ENCODE results near the gene PILRA.
"Not testable (repeated sequence)": the region's sequence is repeated elsewhere in the genome, so short reads cannot be mapped to it uniquely, and the experiment has no call there.

PILRA gene

DNA sequence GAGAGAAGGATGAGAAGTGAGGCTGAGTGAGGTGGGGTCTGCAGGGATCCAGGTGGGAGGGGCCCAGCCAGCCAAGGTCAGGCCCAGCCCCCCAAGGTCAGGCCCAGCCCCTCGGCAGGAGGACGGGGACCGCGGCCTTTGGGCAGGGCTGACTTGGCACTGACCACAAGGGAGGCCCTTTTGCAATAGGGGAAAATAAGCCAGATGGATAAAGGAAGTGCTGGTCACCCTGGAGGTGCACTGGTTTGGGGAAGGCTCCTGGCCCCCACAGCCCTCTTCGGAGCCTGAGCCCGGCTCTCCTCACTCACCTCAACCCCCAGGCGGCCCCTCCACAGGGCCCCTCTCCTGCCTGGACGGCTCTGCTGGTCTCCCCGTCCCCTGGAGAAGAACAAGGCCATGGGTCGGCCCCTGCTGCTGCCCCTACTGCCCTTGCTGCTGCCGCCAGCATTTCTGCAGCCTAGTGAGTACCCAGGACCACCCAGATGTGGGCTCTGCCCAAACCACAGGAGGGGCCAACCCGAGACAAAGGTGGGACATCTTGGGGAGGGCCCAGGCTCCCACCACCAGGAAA is at the start of gene PILRA:
Gene PILRA, plus strand, starts transcription at position 227 of the 571 bp plus-strand sequence. Its CDS starts 170 bp downstream, at position 397.
- no peak for DNase-seq (ENCODE audit: low spot score)
- TF ChIP-seq, protein P1, sequence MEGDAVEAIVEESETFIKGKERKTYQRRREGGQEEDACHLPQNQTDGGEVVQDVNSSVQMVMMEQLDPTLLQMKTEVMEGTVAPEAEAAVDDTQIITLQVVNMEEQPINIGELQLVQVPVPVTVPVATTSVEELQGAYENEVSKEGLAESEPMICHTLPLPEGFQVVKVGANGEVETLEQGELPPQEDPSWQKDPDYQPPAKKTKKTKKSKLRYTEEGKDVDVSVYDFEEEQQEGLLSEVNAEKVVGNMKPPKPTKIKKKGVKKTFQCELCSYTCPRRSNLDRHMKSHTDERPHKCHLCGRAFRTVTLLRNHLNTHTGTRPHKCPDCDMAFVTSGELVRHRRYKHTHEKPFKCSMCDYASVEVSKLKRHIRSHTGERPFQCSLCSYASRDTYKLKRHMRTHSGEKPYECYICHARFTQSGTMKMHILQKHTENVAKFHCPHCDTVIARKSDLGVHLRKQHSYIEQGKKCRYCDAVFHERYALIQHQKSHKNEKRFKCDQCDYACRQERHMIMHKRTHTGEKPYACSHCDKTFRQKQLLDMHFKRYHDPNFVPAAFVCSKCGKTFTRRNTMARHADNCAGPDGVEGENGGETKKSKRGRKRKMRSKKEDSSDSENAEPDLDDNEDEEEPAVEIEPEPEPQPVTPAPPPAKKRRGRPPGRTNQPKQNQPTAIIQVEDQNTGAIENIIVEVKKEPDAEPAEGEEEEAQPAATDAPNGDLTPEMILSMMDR (IDR thresholded peaks at IDR 0.05; ENCODE audit: extremely low read depth, insufficient read depth, missing control alignments), result no peak
- in situ Hi-C loops (cut with MboI; ENCODE audit: low pct_unique_long_range_greater_than_20kb, low sequenced_read_pairs, unreplicated experiment), result no loop called here

DNA sequence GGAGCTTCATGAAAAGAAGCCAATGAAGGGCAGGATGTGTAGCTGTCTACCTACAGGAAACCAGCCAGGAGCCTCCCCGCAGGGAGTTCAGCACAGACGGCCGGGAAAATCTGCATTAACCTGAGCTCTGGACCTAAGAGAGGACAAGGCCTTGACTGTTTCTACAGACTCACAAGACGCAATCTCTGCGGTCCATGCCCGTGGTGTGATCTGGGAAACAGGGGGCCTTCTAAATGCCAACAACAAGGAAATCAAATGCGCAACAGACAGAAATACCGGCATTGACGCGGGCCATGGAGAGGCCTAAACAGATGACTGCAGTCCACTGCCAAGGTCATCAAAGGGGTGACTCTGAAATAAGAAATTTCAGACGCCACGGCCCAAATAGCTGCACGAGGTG is 49.1 kb upstream of the PILRA start:
- DNase-seq (ENCODE audit: low spot score); in situ Hi-C loops (cut with MboI; ENCODE audit: low pct_unique_long_range_greater_than_20kb, low sequenced_read_pairs, unreplicated experiment): not testable (repeated sequence)

DNA sequence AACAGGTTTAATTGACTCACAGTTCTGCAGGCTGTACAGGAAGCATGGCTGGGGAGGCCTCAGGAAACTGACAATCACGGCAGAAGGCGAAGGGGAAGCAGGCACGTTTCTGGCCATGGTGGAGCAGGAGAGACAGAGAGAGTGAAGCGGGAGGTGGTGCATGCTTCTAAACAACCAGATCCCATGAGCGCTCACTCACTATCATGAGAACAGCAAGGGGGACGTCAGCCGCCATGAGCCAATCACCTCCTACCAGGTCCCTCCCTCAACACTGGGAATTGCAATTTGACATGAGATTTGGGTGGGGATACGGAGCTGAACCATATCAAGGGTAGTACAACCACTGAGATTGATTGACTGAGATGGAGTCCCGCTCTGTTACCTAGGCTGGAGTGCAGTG is 47.6 kb upstream of the PILRA start:
- in situ Hi-C loops (cut with MboI; ENCODE audit: low pct_unique_long_range_greater_than_20kb, low sequenced_read_pairs, unreplicated experiment); DNase-seq (ENCODE audit: low spot score): not testable (repeated sequence)

DNA sequence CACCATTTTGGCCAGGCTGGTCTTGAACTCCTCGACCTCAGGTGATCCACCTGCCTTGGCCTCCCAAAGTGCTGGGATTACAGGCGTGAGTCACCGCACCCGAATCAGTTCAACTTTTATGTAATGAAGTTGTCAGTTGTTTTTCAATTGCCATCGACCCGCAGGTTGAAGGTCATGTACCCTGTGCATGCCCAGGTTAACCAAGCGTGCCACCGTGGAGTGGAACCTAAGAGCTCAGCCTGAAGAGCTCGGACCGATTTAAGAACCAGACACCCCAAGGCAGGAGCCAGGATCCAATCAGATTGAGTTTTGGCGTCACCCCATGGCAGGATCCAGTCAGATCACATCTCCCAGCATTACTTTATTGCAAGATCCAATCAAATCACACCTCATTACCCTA is 46.4 kb upstream of the PILRA start:
- in situ Hi-C loops (cut with MboI; ENCODE audit: low pct_unique_long_range_greater_than_20kb, low sequenced_read_pairs, unreplicated experiment), result not testable (repeated sequence)

DNA sequence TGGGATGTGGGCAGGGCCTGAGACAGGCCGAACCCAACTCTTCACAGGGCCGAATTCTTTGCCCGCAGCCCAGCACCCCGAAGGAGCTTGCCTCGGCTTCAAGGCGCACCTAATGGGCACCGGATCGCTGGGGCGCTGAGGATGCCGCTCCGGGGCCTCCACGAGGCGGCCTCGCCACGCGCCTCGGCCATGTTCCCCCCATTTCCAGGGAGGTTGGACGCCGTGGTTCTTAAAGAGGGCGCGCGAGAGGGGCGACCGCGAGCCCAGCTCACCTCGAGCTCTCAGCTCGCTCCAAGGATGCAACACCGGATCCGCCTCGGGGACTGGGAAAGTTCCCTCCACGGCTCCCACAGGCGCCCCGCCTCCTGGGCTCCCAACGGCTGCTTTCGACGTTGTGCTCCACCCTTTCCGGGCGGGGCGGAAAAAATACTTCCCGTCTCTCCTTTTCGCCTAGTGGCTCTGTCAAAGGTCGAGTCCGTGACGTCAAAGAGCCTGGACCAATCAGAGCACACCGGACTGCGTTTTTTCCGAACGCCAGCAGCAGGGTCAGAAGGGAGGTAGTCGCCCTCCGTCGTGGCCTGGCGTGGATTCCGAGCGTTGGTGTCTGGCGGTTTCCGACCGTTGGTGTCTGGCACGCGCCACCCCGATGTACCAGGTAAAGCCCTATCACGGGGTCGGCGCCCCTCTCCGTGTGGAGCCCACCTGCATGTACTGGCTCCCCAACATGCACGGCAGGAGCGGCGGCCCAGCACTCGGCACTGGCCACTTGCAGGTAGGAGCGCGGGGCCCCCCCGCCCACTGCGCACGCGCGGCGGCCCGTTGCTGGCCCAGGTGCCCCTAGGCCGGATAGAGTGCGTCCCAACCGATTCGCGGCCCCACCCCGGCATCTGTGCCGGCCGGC is 37.5 kb upstream of the PILRA start:
- in situ Hi-C loops (cut with MboI; ENCODE audit: low pct_unique_long_range_greater_than_20kb, low sequenced_read_pairs, unreplicated experiment), result not testable (repeated sequence)
- peak; percentile 89 for DNase-seq (ENCODE audit: low spot score)

More for the DNA sequence above, 46.4 kb upstream of the PILRA start:
- not testable (repeated sequence) for DNase-seq (ENCODE audit: low spot score)

DNA sequence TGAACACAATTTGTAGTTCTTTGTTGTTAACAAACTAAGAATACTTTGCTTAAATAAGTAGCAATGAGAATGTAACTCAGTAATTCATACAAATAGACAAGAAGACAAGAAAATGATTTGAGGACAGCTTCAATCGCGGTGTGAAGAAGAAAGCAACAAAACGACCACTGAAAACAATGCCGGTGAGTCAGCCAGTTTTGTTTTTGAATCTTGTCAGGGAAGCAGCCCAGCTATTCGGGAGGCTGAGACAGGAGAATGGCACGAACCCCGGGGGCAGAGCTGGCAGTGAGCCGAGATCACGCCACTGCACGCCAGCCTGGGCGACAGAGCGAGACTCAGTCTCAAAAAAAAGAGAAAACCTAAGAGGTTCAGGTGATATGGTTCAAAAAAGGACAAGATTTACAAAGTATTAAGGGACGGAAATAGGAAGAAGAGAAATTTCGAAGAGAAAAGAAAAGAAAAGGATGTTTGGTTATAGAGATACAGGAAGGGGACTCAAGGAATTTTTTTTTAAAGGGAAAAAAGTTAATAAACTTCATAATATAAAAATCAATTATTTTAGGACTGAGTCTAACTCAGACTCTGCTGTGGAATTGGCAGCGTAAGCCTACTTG is 35.1 kb upstream of the PILRA start:
- DNase-seq (ENCODE audit: low spot score); in situ Hi-C loops (cut with MboI; ENCODE audit: low pct_unique_long_range_greater_than_20kb, low sequenced_read_pairs, unreplicated experiment): not testable (repeated sequence)

DNA sequence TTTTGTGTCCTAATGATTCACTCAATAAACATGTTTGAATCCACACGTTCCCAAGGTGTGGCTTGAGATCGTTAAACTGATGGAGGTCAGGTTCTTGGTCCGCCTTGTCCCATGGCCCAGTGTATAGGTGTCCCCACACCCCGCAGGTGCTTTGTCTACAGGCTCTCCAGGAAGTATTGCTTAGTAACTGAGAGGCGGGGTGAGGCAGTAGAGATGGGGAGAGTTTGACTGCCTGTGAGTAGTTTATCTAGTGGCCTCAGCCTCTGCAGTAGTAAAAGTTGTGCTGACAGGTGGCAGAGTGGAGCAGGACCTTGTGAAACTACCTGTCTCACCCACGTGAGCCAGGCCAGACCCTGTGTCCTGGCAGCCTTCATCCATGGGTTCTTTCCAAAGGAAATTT is 32.0 kb upstream of the PILRA start:
- DNase-seq (ENCODE audit: low spot score), result not testable (repeated sequence)
- in situ Hi-C loops (cut with MboI; ENCODE audit: low pct_unique_long_range_greater_than_20kb, low sequenced_read_pairs, unreplicated experiment), result loop anchor here (10.0 kb wide), 1 partner anchor 206 kb away; no protein-coding TSS in a partner anchor

DNA sequence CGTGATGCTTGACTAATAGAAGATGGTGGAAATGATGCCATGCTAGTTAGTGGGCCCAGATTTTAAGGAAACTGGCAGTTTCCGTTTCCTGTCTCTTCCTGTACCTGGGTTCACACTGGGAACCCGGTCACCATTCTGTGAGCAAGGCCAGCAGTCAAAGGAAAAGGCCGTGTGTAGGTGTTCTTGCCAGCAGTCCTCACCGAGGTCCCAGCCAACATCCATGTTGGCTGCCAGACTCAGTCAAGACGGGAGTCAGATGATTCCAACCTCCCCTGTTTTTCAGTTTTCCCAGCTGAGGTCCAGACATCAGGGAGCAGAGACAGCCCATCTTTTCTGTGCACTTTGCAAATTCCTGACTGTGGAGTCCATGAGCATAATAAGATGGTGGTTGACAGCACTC is 30.5 kb upstream of the PILRA start:
- TF ChIP-seq, protein P1 (IDR thresholded peaks at IDR 0.05; ENCODE audit: extremely low read depth, insufficient read depth, missing control alignments), result no peak
- DNase-seq (ENCODE audit: low spot score), result no peak
- in situ Hi-C loops (cut with MboI; ENCODE audit: low pct_unique_long_range_greater_than_20kb, low sequenced_read_pairs, unreplicated experiment), result loop anchor here (10.0 kb wide), 1 partner anchor 208 kb away; no protein-coding TSS in a partner anchor

DNA sequence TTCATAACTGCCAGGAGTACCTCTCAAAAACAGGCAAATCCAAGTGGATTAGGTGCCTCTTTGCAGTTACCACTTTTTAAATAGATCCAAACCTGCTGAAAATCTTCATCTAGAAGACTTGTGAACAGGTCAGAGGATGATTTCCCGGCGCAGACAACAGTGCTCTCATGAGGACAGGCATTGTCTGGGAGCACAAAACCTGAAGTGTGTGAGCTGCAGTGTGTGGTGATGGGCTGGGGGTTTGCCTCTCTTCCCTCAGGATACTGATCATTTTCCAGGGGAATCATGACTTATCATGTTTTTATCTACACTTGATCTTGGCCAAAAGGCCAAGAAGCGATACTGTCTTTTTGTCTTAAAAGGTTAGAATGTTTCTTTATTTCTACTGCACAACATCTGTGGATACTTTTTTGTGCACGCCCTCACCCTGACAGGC is 29.1 kb upstream of the PILRA start:
- not testable (repeated sequence) for DNase-seq (ENCODE audit: low spot score)
- in situ Hi-C loops (cut with MboI; ENCODE audit: low pct_unique_long_range_greater_than_20kb, low sequenced_read_pairs, unreplicated experiment), result loop anchor here (10.0 kb wide), 1 partner anchor 209 kb away; no protein-coding TSS in a partner anchor

DNA sequence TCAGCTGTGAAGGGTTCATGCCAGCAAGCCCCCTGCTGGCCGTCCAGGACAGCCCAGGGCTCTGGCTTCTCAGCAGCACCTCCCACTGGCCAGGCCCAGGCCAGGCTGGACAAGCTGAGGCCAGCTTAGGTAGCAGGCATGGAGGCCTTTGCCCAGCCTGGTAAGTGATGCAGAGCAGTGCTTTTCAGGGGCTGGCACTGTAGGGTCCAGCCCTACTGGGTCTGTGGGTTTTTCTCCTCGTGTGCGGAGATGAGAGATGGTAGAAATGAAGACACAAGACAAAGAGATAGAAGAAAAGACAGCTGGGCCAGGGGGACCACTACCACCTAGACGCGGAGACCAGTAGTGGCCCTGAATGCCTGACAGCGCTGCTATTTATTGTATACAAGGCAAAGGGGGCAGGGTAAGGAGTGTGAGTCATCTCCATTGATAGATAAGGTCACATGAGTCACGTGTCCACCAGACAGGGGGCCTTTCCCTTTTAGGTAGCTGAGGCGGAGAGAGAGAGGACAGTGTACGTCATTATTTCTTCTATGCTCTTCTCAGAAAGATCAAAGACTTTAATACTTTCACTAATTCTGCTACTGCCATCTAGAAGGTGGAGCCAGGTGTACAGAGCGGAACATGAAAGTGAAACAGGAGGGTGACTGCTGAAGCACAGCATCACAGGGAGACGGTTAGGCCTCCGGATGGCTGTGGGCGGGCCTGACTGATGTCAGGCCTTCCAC is 28.6 kb upstream of the PILRA start:
- in situ Hi-C loops (cut with MboI; ENCODE audit: low pct_unique_long_range_greater_than_20kb, low sequenced_read_pairs, unreplicated experiment), result loop anchor here (10.0 kb wide), 1 partner anchor 210 kb away; no protein-coding TSS in a partner anchor
- DNase-seq (ENCODE audit: low spot score), result not testable (repeated sequence)

More for the DNA sequence above, 28.6 kb upstream of the PILRA start:
- TF ChIP-seq, protein P1 (IDR thresholded peaks at IDR 0.05; ENCODE audit: extremely low read depth, insufficient read depth, missing control alignments), result peak; percentile 60

All from GM13977 (cell line).